Activated naive CD8-positive, alpha-beta T cell treated with anti-CD3 and anti-CD28 coated beads, Interleukin-2, amount 10 ng/mL, durations not matched to agents 7 days and 5 days (primary cell): ENCODE measurements around the gene CPN2. TPM values are rescaled to one million over a fixed set of nuclear protein-coding genes. Genes with fewer than 3 reads are reported as not detected.

Experiments used
- ATAC-seq: fragments of 150-1000 bp; cut with Tn5 transposase; one replicate; pipeline ENCODE4 v1.10.0; 2021; ENCODE audit warnings: low read depth, moderate library complexity
- POLR2A ChIA-PET: fragments of 350-600 bp; sonication (Branson Sonifier 250); formaldehyde crosslinking; loops from one replicate; lab custom pipeline; 2021; ENCODE audit warnings: antibody characterized with exemption; lab: Charles Lee
- DNase-seq: peaks from one replicate; pipeline ENCODE4 v3.0.0; 2021
- H3K27ac Mint-ChIP-seq: one replicate; pipeline ENCODE4 v1.8.0; 2022; ENCODE audit warnings: mild to moderate bottlenecking, mixed read lengths
- H3K27me3 Mint-ChIP-seq: one replicate; pipeline ENCODE4 v1.8.0; 2022; ENCODE audit warnings: mild to moderate bottlenecking, moderate library complexity, mixed read lengths
- H3K36me3 Mint-ChIP-seq: one replicate; pipeline ENCODE4 v1.8.0; 2021; ENCODE audit warnings: mild to moderate bottlenecking, mixed read lengths
- H3K4me1 Mint-ChIP-seq: one replicate; pipeline ENCODE4 v1.8.0; 2021; ENCODE audit warnings: mixed read lengths
- H3K4me3 Mint-ChIP-seq: one replicate; pipeline ENCODE4 v1.8.0; 2022; ENCODE audit warnings: mild to moderate bottlenecking, moderate library complexity, mixed read lengths
- H3K9me3 Mint-ChIP-seq: one replicate; pipeline ENCODE4 v1.8.0; 2021; ENCODE audit warnings: mixed read lengths
- total RNA-seq, 2 experiments: library from RNA; stranded (reverse); gene quantifications; one replicate each; pipeline ENCODE4 v1.2.3, GENCODE V29; 2021

Gene CPN2
- total RNA-seq, 2 experiments from 2014 or later, result not detected

GRCh38 chr3:194375473-194376240, 24.5 kb upstream of the CPN2 start:
- H3K4me3 Mint-ChIP-seq, result no peak overlapping the region
- no peaks in the 10 kb centered on the region for H3K9me3 Mint-ChIP-seq
- H3K27me3 Mint-ChIP-seq, result peaks cover 17% of the 10 kb centered on the region
- ATAC-seq (no peak), DNase-seq (no peak)
- no peaks in the 10 kb centered on the region for H3K36me3 Mint-ChIP-seq
- no peaks in the 10 kb centered on the region for H3K4me1 Mint-ChIP-seq
- no peak overlapping the region for H3K27ac Mint-ChIP-seq
- POLR2A ChIA-PET, result no interaction called here

- Mint-ChIP-seq H3K36me3 (no peaks in the 10 kb centered on the region), H3K4me3 (no peak overlapping the region), H3K27me3 (peaks cover 24% of the 10 kb centered on the region), H3K9me3 (no peaks in the 10 kb centered on the region), H3K27ac (no peak overlapping the region), H3K4me1 (no peaks in the 10 kb centered on the region)
- DNase-seq, result no peak
- ATAC-seq, result no peak
- POLR2A ChIA-PET, result no interaction called here
Observed at GRCh38 chr3:194374935-194375334, 23.8 kb upstream of the CPN2 start.

- no peaks in the 10 kb centered on the region for H3K9me3 Mint-ChIP-seq
- H3K36me3 Mint-ChIP-seq, result no peaks in the 10 kb centered on the region
- no peaks in the 10 kb centered on the region for H3K4me1 Mint-ChIP-seq
- POLR2A ChIA-PET, result no interaction called here
- DNase-seq, result no peak
- peaks cover 35% of the 10 kb centered on the region for H3K27me3 Mint-ChIP-seq
- H3K4me3 Mint-ChIP-seq, result no peak overlapping the region
- ATAC-seq, result no peak
- H3K27ac Mint-ChIP-seq, result no peak overlapping the region
Observed at GRCh38 chr3:194373899-194374298, 22.8 kb upstream of the CPN2 start.

GRCh38 chr3:194373028-194373427, 21.9 kb upstream of the CPN2 start:
- Mint-ChIP-seq H3K27ac (no peak overlapping the region), H3K4me3 (no peak overlapping the region), H3K4me1 (no peaks in the 10 kb centered on the region), H3K27me3 (peaks cover 44% of the 10 kb centered on the region), H3K36me3 (no peaks in the 10 kb centered on the region), H3K9me3 (no peaks in the 10 kb centered on the region)
- DNase-seq (no peak), ATAC-seq (no peak)
- POLR2A ChIA-PET, result no interaction called here

GRCh38 chr3:194370753-194371152, 19.6 kb upstream of the CPN2 start:
- no peak overlapping the region for H3K4me3 Mint-ChIP-seq
- no peaks in the 10 kb centered on the region for H3K4me1 Mint-ChIP-seq
- H3K27me3 Mint-ChIP-seq, result peaks cover 39% of the 10 kb centered on the region
- ATAC-seq (no peak), DNase-seq (no peak)
- POLR2A ChIA-PET, result no interaction called here
- no peaks in the 10 kb centered on the region for H3K9me3 Mint-ChIP-seq
- no peaks in the 10 kb centered on the region for H3K36me3 Mint-ChIP-seq
- H3K27ac Mint-ChIP-seq, result no peak overlapping the region

GRCh38 chr3:194369522-194370279, 18.6 kb upstream of the CPN2 start, which contains the start of gene LRRC15:
Gene LRRC15 (minus strand): TSS chr3:194369743. CDS start chr3:194361043, 8,700 bp downstream.
- peaks cover 37% of the 10 kb centered on the region for H3K27me3 Mint-ChIP-seq
- DNase-seq (no peak), ATAC-seq (no peak)
- H3K4me1 Mint-ChIP-seq, result no peaks in the 10 kb centered on the region
- H3K9me3 Mint-ChIP-seq, result no peaks in the 10 kb centered on the region
- no peak within 1 kb of the TSS for H3K27ac Mint-ChIP-seq
- H3K4me3 Mint-ChIP-seq, result no peak within 1 kb of the TSS
- POLR2A ChIA-PET, result no interaction called here
- H3K36me3 Mint-ChIP-seq, result no peaks in the 10 kb centered on the region

- no peak for DNase-seq
- no peak for ATAC-seq
- Mint-ChIP-seq H3K4me1 (no peaks in the 10 kb centered on the region), H3K9me3 (no peaks in the 10 kb centered on the region), H3K27me3 (peaks cover 41% of the 10 kb centered on the region), H3K36me3 (no peaks in the 10 kb centered on the region), H3K4me3 (no peak overlapping the region), H3K27ac (no peak overlapping the region)
- POLR2A ChIA-PET, result no interaction called here
Observed at GRCh38 chr3:194368918-194369317, 17.8 kb upstream of the CPN2 start.

- H3K9me3 Mint-ChIP-seq, result no peaks in the 10 kb centered on the region
- peaks cover 45% of the 10 kb centered on the region for H3K27me3 Mint-ChIP-seq
- no peaks in the 10 kb centered on the region for H3K36me3 Mint-ChIP-seq
- H3K4me3 Mint-ChIP-seq, result no peak overlapping the region
- H3K27ac Mint-ChIP-seq, result no peak overlapping the region
- POLR2A ChIA-PET, result no interaction called here
- no peaks in the 10 kb centered on the region for H3K4me1 Mint-ChIP-seq
- ATAC-seq, result no peak
- DNase-seq, result no peak
Observed at GRCh38 chr3:194367992-194368841, 17.1 kb upstream of the CPN2 start.

GRCh38 chr3:194365978-194366490, 14.9 kb upstream of the CPN2 start:
- ATAC-seq (no peak), DNase-seq (no peak)
- Mint-ChIP-seq H3K27ac (no peak overlapping the region), H3K4me3 (no peak overlapping the region), H3K9me3 (no peaks in the 10 kb centered on the region), H3K4me1 (no peaks in the 10 kb centered on the region), H3K36me3 (no peaks in the 10 kb centered on the region), H3K27me3 (peaks cover 46% of the 10 kb centered on the region)
- POLR2A ChIA-PET, result no interaction called here

GRCh38 chr3:194365526-194365925, 14.4 kb upstream of the CPN2 start:
- no peak for ATAC-seq
- H3K27ac Mint-ChIP-seq, result no peak overlapping the region
- no peaks in the 10 kb centered on the region for H3K36me3 Mint-ChIP-seq
- H3K27me3 Mint-ChIP-seq, result peaks cover 41% of the 10 kb centered on the region
- POLR2A ChIA-PET, result no interaction called here
- no peaks in the 10 kb centered on the region for H3K9me3 Mint-ChIP-seq
- no peak for DNase-seq
- H3K4me1 Mint-ChIP-seq, result no peaks in the 10 kb centered on the region
- H3K4me3 Mint-ChIP-seq, result no peak overlapping the region

GRCh38 chr3:194364652-194365434, 13.7 kb upstream of the CPN2 start:
- DNase-seq (no peak), ATAC-seq (no peak)
- no peaks in the 10 kb centered on the region for H3K9me3 Mint-ChIP-seq
- H3K27ac Mint-ChIP-seq, result no peak overlapping the region
- H3K27me3 Mint-ChIP-seq, result peaks cover 34% of the 10 kb centered on the region
- H3K4me1 Mint-ChIP-seq, result no peaks in the 10 kb centered on the region
- no peaks in the 10 kb centered on the region for H3K36me3 Mint-ChIP-seq
- POLR2A ChIA-PET, result no interaction called here
- H3K4me3 Mint-ChIP-seq, result no peak overlapping the region

GRCh38 chr3:194364314-194364651, 13.2 kb upstream of the CPN2 start:
- no peak for ATAC-seq
- POLR2A ChIA-PET, result no interaction called here
- peaks cover 29% of the 10 kb centered on the region for H3K27me3 Mint-ChIP-seq

GRCh38 chr3:194360568-194360967, 9.4 kb upstream of the CPN2 start:
- Mint-ChIP-seq H3K36me3 (no peaks in the 10 kb centered on the region), H3K9me3 (no peaks in the 10 kb centered on the region), H3K4me1 (peaks cover 1% of the 10 kb centered on the region), H3K4me3 (no peak overlapping the region), H3K27me3 (peaks cover 20% of the 10 kb centered on the region), H3K27ac (no peak overlapping the region)
- no peak for DNase-seq
- POLR2A ChIA-PET, result no interaction called here
- ATAC-seq, result no peak

More at GRCh38 chr3:194364314-194364651, 13.2 kb upstream of the CPN2 start:
- Mint-ChIP-seq H3K36me3 (no peaks in the 10 kb centered on the region), H3K9me3 (no peaks in the 10 kb centered on the region), H3K27ac (no peak overlapping the region), H3K4me3 (no peak overlapping the region), H3K4me1 (no peaks in the 10 kb centered on the region)
- DNase-seq, result no peak
